Measurements from ENCODE around the gene CELF2.

CELF2 gene

DNA sequence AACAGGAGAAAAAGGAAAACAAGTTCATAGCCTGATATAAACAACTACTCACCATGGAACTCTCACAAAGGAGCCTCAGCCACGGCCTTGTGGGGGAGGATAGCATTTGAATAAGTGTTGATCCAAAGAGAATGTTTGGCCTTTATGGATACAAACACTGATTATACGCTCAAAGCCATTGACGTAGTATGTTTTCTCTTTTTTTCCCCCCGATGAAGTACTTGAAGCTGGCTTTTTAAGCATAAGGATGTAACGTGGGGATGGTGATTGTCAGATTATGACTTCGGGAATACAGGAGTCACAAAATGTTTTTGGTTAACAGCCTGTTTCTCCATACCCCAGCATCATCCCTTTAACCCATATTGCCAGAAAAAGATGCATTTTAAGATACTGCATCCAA, 39.8 kb downstream of the CELF2 start:
- H3F3A ChIP-seq (ENCODE audit: control insufficient read depth, insufficient read depth), result no peaks in the 10 kb centered on the region
- no peak overlapping the region for H3K4me3 ChIP-seq (ENCODE audit: low read length)
- H3K27me3 ChIP-seq (ENCODE audit: control insufficient read depth, low read length), result 0 out of 2 replicates have a peak, but pooled peaks cover 3% of the 10 kb centered on the region
- no peaks in the 10 kb centered on the region for H3K79me2 ChIP-seq (ENCODE audit: control insufficient read depth, low read length)
- no peaks in the 10 kb centered on the region for H3K9me3 ChIP-seq (ENCODE audit: control insufficient read depth, insufficient read depth, low read length)
- no peaks in the 10 kb centered on the region for H3K36me3 ChIP-seq (ENCODE audit: control insufficient read depth, low read length)
- H3K9me2 ChIP-seq (replicated peaks; ENCODE audit: control insufficient read depth, low read length), result no peaks in the 10 kb centered on the region
- H3K4me1 ChIP-seq (ENCODE audit: control insufficient read depth, low read length), result no peaks in the 10 kb centered on the region
- H3K27ac ChIP-seq (ENCODE audit: low read depth, low read length), result no peak overlapping the region
- no peaks in the 10 kb centered on the region for H4K20me1 ChIP-seq (ENCODE audit: control insufficient read depth, insufficient read depth, low read depth, low read length)
- H3K4me2 ChIP-seq (ENCODE audit: low read length), result no peak overlapping the region
- TF ChIP-seq EZH2phosphoT487 (IDR thresholded peaks at IDR 0.05; ENCODE audit: borderline replicate concordance, low read length), result no peak
- TF ChIP-seq, protein P1, sequence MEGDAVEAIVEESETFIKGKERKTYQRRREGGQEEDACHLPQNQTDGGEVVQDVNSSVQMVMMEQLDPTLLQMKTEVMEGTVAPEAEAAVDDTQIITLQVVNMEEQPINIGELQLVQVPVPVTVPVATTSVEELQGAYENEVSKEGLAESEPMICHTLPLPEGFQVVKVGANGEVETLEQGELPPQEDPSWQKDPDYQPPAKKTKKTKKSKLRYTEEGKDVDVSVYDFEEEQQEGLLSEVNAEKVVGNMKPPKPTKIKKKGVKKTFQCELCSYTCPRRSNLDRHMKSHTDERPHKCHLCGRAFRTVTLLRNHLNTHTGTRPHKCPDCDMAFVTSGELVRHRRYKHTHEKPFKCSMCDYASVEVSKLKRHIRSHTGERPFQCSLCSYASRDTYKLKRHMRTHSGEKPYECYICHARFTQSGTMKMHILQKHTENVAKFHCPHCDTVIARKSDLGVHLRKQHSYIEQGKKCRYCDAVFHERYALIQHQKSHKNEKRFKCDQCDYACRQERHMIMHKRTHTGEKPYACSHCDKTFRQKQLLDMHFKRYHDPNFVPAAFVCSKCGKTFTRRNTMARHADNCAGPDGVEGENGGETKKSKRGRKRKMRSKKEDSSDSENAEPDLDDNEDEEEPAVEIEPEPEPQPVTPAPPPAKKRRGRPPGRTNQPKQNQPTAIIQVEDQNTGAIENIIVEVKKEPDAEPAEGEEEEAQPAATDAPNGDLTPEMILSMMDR (IDR thresholded peaks at IDR 0.05; ENCODE audit: low read depth, low read length, poor library complexity, severe bottlenecking), result no peak

DNA sequence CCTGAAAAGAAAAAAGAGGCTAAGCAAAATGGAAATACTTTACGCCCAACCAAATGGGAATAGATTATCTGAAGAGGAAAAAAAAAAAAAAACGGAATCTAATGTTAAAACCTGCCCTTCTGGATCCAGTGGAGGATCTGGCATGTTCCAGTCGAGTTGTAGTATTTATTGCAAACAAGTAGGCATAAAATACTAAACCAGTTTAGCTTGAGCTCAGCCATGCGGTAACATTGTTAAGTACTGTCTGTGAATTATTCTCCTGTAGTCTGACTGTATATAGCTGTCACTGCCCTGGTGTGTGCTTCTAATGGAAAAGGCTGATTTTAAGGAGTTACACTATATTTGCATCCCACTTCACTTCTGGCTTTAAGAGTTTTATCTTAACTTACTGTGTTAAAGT, 40.3 kb downstream of the CELF2 start:
- Histone ChIP-seq H3F3A (ENCODE audit: control insufficient read depth, insufficient read depth) (no peaks in the 10 kb centered on the region), H3K4me2 (ENCODE audit: low read length) (no peak overlapping the region), H3K4me3 (ENCODE audit: low read length) (no peak overlapping the region), H3K27me3 (ENCODE audit: control insufficient read depth, low read length) (0 out of 2 replicates have a peak, but pooled peaks cover 3% of the 10 kb centered on the region), H3K4me1 (ENCODE audit: control insufficient read depth, low read length) (no peaks in the 10 kb centered on the region), H3K36me3 (ENCODE audit: control insufficient read depth, low read length) (no peaks in the 10 kb centered on the region), H3K9me3 (ENCODE audit: control insufficient read depth, insufficient read depth, low read length) (no peaks in the 10 kb centered on the region), H3K27ac (ENCODE audit: low read depth, low read length) (no peak overlapping the region), H4K20me1 (ENCODE audit: control insufficient read depth, insufficient read depth, low read depth, low read length) (no peaks in the 10 kb centered on the region), H3K79me2 (ENCODE audit: control insufficient read depth, low read length) (no peaks in the 10 kb centered on the region), H3K9me2 (replicated peaks; ENCODE audit: control insufficient read depth, low read length) (no peaks in the 10 kb centered on the region)
- TF ChIP-seq EZH2phosphoT487 (IDR thresholded peaks at IDR 0.05; ENCODE audit: borderline replicate concordance, low read length), result no peak
- TF ChIP-seq, protein P1 (IDR thresholded peaks at IDR 0.05; ENCODE audit: low read depth, low read length, poor library complexity, severe bottlenecking), result no peak

DNA sequence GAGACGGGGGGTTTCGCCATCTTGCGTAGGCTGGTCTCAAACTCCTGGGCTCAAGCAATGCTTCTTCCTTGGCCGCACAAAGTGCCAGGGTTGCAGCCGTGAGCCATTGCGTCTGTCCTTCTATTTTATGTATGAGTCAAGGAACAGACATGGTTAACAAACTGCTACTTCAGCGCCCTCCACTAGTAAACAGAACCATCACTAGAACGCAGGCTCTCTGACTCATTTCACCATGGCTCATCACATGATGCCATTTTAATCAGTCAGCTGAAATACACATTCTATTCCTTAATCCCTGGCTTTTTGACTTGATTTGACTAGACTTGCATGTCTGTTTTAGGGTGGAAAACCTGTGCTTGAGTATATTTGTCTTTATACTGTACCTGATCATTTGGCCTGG, 41.3 kb downstream of the CELF2 start:
- H3K9me2 ChIP-seq (replicated peaks; ENCODE audit: control insufficient read depth, low read length), result no peaks in the 10 kb centered on the region
- H3K27ac ChIP-seq (ENCODE audit: low read depth, low read length), result no peak overlapping the region
- no peaks in the 10 kb centered on the region for H3K4me1 ChIP-seq (ENCODE audit: control insufficient read depth, low read length)
- H3K79me2 ChIP-seq (ENCODE audit: control insufficient read depth, low read length), result no peaks in the 10 kb centered on the region
- H3K4me2 ChIP-seq (ENCODE audit: low read length), result no peak overlapping the region
- no peak overlapping the region for H3K4me3 ChIP-seq (ENCODE audit: low read length)
- H3K27me3 ChIP-seq (ENCODE audit: control insufficient read depth, low read length), result 0 out of 2 replicates have a peak, but pooled peaks cover 3% of the 10 kb centered on the region
- TF ChIP-seq EZH2phosphoT487 (IDR thresholded peaks at IDR 0.05; ENCODE audit: borderline replicate concordance, low read length), result no peak
- TF ChIP-seq, protein P1 (IDR thresholded peaks at IDR 0.05; ENCODE audit: low read depth, low read length, poor library complexity, severe bottlenecking), result no peak
- no peaks in the 10 kb centered on the region for H3F3A ChIP-seq (ENCODE audit: control insufficient read depth, insufficient read depth)
- H3K9me3 ChIP-seq (ENCODE audit: control insufficient read depth, insufficient read depth, low read length), result no peaks in the 10 kb centered on the region
- H4K20me1 ChIP-seq (ENCODE audit: control insufficient read depth, insufficient read depth, low read depth, low read length), result no peaks in the 10 kb centered on the region
- no peaks in the 10 kb centered on the region for H3K36me3 ChIP-seq (ENCODE audit: control insufficient read depth, low read length)

Measured in DOHH2 (cell line).